GM19023 (cell line): ENCODE measurements around the gene TMEM150A.
"Not testable (repeated sequence)": the region's sequence is repeated elsewhere in the genome, so short reads cannot be mapped to it uniquely, and the experiment has no call there.

ENCODE experiments used
- ATAC-seq: cut with Tn5 transposase; IDR thresholded peaks from one replicate; pipeline ENCODE4 v1.9.1; 2021; ENCODE audit warnings: mild to moderate bottlenecking, moderate library complexity; ENCODE audit not compliant: unreplicated experiment

Gene TMEM150A

DNA sequence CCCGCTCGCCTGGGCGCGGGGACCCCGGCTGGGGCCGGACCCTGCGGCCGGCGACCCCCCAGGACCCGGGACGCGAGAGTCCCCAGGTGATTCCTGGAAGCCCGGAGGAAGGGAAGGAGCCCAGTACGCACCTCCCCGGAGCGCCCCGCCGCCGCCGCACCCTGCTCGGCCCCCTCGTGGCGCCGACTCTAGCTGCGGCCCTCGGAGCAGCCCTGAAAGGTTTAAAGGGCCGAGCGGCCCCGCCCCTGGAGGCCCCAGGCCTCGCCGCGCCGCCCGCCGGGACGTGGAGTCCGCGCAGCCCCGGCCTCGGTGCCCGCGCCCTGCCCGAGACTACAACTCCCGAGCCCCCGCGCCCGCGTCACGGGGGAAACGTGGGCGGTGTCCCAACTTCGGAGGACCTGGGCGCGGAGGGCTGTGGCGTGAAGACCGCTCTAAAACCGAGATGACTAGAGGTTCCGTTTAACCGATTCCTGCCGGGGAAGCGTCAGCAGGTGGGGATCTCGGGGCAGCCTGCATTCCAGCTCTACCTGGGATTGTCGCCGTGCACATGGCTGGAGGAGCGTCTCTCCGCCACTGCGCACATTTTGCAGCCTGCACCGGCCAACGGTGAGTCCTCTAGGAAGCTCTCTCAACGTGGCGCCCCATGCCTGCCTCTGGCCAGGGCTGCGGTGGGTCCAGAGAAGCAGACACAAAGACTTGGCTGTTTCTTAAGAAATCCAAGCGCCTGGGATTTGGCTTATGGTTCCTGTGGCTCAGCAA lies at the start of gene TMEM150A:
TMEM150A (minus strand) TSS at position 223 of the 759 bp plus-strand sequence. CDS start 750 bp downstream, outside the sequence.
- peak; percentile 95 for ATAC-seq

DNA sequence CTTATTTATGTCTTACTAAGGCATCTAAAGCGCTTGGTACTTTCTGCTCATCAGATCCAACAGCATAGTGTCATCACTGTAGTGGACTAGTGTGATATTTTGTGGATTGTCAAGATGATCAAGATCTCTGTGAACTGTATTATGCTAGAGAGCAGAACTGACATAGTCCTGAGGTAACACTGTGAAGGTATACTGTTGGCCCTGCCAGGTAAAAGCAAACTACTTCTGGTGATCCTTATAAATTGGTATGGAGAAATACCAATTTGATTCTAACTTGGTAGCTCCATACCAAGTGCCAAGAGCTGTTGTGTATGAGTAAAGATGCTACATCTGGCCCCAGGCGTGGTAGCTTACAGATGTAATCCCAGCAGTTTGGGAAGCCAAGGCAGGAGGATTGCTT lies 49.6 kb upstream of the TMEM150A start:
- ATAC-seq, result no peak

GRCh38 chr2:85651097-85651496 lies 48.6 kb upstream of the TMEM150A start:
- no peak for ATAC-seq

DNA sequence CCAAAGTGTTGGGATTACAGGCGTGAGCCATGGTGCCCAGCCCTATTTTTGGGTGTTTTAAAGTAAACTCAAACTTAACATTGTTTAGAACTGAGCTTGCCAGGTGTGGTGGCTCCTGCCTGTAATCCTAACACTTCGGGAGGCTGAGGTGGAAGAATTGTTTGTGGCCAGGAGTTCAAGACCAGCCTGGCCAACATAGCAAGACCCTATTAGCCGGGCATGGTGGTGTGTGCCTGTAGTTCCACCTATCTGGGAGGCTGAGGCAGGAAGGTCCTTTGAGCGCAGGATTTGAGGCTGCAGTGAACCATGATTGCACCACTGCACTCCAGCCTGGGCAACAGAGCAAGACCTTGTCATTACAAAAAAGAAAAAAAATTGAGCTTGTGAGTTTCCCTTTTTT lies 48.0 kb upstream of the TMEM150A start:
- ATAC-seq, result no peak

GRCh38 chr2:85649201-85650190 lies 47.0 kb upstream of the TMEM150A start:
- no peak for ATAC-seq

DNA sequence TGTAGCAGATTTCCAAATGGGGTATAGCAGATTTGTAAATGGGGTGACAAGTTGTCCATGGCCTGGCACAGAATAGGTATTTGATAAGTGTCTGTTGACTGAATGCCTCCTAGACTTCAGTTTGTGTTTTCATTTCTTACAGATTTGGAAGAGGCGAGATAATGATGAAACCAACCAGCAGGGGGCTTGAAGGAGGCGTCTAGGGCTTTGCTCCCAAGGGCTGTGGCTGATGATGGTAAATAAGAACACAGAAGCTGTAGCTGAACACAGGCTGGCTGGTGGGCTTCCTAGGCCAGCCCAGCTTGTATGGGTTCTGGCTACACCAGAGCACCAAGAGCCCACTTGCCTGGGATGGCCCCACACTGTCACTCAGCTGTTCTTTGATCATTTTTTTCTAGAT lies 46.1 kb upstream of the TMEM150A start:
- no peak for ATAC-seq

DNA sequence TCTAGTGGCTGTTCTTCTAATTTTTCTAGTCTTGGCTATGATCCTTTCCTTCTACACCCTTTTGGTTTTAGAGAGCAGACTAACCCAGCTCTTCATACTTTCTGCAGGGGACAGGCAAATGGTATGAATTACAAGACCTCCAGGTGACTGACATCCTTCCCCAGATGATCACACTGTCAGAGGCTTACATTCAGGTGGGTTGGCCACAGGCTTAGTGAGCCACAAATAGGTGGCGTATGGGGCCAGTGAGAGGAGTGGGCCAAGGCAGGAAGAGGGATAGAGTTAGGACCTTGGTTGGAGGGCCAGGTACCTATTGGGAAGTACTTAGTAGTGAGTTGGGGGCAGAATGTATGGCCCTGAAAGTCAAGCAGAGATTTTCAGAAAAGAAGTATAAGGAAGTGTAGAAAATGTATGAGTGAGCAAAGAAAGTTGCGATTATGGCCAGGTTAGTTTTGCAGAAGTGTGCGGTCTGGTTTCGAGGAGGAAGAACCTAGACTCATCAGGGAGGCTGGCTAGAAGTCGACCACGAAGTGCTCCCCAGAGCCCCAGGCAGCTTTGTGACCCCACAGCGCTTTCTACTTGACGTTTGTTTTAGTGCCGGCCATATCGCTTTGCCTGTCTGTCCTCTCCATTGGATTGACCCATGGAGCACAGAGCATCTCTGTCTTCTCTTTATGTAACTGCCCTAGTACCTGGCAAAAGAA lies 45.5 kb upstream of the TMEM150A start:
- ATAC-seq, result peak; percentile 58

GRCh38 chr2:85646166-85646565 lies 43.7 kb upstream of the TMEM150A start:
- ATAC-seq, result no peak

GRCh38 chr2:85644909-85645308 lies 42.4 kb upstream of the TMEM150A start:
- no peak for ATAC-seq

- ATAC-seq, result no peak
These were observed 40.2 kb upstream of the TMEM150A start for GRCh38 chr2:85642725-85643124.

- no peak for ATAC-seq
These were observed 33.1 kb upstream of the TMEM150A start for GRCh38 chr2:85635636-85636035.

- no peak for ATAC-seq
These were observed 32.5 kb upstream of the TMEM150A start for GRCh38 chr2:85635011-85635410.

- ATAC-seq, result no peak
These were observed 28.8 kb upstream of the TMEM150A start for GRCh38 chr2:85631316-85631715.

DNA sequence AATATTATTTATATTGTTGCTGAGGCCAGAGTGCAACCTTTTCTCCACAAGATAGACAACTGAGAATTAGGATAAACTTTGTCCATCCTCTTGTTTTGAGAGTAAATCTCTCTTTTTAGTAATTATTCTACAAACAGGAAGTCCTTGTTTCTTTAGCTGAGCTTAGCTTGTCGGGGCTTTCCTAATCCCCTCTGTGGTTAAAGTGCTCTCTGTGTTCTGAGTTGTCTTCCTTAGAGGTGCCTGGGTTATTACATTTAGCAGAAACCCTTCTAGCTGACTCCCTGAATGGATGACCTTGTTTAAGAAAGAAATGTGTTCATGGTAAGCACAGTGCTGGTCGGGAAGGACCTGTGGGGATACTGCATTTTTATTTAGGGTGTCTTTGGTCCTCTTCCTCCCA lies 26.2 kb upstream of the TMEM150A start:
- peak; percentile 73 for ATAC-seq

DNA sequence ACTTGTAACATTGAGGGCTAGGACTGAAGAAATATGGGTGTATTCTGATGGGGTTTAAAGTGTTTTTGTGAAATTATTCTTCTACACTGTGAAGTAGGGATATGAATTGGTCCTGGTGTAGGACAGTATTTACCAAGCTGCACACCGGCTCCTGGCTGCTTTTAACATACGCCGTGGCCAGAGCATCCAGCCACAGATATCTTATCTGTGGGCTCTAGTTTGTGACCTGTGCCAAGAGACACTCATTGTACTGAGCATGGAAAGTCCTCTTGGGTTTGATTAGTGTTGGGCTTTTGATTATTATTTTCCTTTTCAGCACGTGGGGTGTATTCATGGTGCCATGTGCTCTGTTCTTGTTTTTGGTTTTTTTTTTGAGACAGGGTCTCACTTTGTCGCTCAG lies 21.5 kb upstream of the TMEM150A start:
- ATAC-seq, result no peak

GRCh38 chr2:85621338-85621737 lies 18.8 kb upstream of the TMEM150A start:
- no peak for ATAC-seq

GRCh38 chr2:85619617-85620016 lies 17.1 kb upstream of the TMEM150A start:
- no peak for ATAC-seq

DNA sequence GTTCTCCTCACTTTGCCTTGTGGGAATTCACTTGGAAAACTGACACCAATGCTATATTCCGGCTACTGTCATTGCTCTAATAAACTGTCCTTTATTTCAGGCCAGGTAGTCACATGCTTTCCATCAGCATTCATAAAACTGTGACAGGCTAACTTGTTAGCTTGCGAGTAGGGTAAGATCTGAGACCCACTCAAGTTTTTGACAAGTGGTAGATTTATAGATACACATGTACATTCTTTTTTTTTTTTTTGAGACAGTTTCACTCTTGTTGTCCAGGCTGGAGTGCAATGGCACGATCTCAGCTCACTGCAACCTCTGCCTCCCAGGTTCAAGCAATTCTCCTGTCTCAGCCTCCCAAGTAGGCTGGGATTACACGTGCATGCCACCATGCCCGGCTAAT lies 15.2 kb upstream of the TMEM150A start:
- ATAC-seq, result not testable (repeated sequence)

GRCh38 chr2:85615413-85615728 lies 12.9 kb upstream of the TMEM150A start:
- no peak for ATAC-seq

GRCh38 chr2:85614757-85615156 lies 12.3 kb upstream of the TMEM150A start:
- not testable (repeated sequence) for ATAC-seq
